H1 (cell line): ENCODE results near the gene PTH2R. TPM values are rescaled to one million over a fixed set of nuclear protein-coding genes. Genes with fewer than 3 reads are reported as not detected.

Experiments
- CTCF ChIA-PET: fragments of 300-600 bp; sonication (Branson Sonifier 250); formaldehyde crosslinking; loops from one replicate; lab custom pipeline; 2021; ENCODE audit not compliant: partially characterized antibody; lab: Charles Lee
- POLR2A ChIA-PET: fragments of 300-600 bp; sonication (Branson Sonifier 250); formaldehyde crosslinking; loops from one replicate; lab custom pipeline; 2021; ENCODE audit warnings: inconsistent platforms; ENCODE audit not compliant: partially characterized antibody; lab: Charles Lee
- DNase-seq, 2 experiments: peaks; one replicate each; pipeline versions ENCODE4 v3.0.0 to v3.0.0-alpha.2; 2010 to 2022; ENCODE audit warnings: low spot score in 2 of 2, low read depth in 1 of 2, mixed read lengths in 1 of 2
- FAIRE-seq: peaks from 2 replicates; lab custom pipeline; 2011; peaks lifted over from hg19 to GRCh38; lab: Jason Lieb, UNC
- H2AFZ ChIP-seq: 2 replicates; pipeline ENCODE4 v1.8.1; 2012; ENCODE audit warnings: low read length, inconsistent platforms
- H2AK5ac ChIP-seq: 2 replicates; pipeline ENCODE4 v1.6.1; 2013; ENCODE audit warnings: low read depth, low read length
- H2BK120ac ChIP-seq: replicated peaks from 2 replicates; pipeline ENCODE3; 2013; ENCODE audit warnings: low read depth, low read length, inconsistent platforms
- H2BK12ac ChIP-seq: 2 replicates; pipeline ENCODE4 v1.6.1; 2013; ENCODE audit warnings: low read depth, low read length
- H2BK15ac ChIP-seq: 2 replicates; pipeline ENCODE4 v1.6.1; 2013; ENCODE audit warnings: low read length
- H2BK20ac ChIP-seq: 2 replicates; pipeline ENCODE4 v1.6.1; 2013; ENCODE audit warnings: low read length
- H2BK5ac ChIP-seq: 2 replicates; pipeline ENCODE4 v1.6.1; 2013; ENCODE audit warnings: low read depth, low read length
- H3K14ac ChIP-seq: 2 replicates; pipeline ENCODE4 v1.6.1; 2013; ENCODE audit warnings: inconsistent platforms; ENCODE audit not compliant: insufficient read length
- H3K18ac ChIP-seq: 2 replicates; pipeline ENCODE4 v1.6.1; 2013; ENCODE audit warnings: low read length; ENCODE audit errors: extremely low read depth
- H3K23ac ChIP-seq: 2 replicates; pipeline ENCODE4 v1.6.1; 2013; ENCODE audit warnings: inconsistent platforms; ENCODE audit not compliant: insufficient read length
- H3K23me2 ChIP-seq: 2 replicates; pipeline ENCODE4 v1.6.1; 2013; ENCODE audit warnings: low read depth, low read length
- H3K27ac ChIP-seq: 2 replicates; pipeline ENCODE4 v1.6.1; 2011; ENCODE audit warnings: low read depth, low read length, inconsistent platforms
- H3K27me3 ChIP-seq, 4 experiments: replicated peaks in 1 of 4; 1 replicate in 1 of 4; 2 replicates in 3 of 4; pipeline versions ENCODE4 v1.6.1 to v1.8.1; 2011 to 2013; ENCODE audit warnings: low read length in 3 of 4, mild to moderate bottlenecking in 3 of 4, inconsistent platforms in 2 of 4, mixed read lengths in 2 of 4, moderate library complexity in 1 of 4; ENCODE audit not compliant: control insufficient read depth in 3 of 4, insufficient read depth in 3 of 4; ENCODE audit errors: extremely low read depth in 1 of 4
- H3K36me3 ChIP-seq, 4 experiments: 2 replicates each; pipeline versions ENCODE4 v1.6.1 to v1.8.1; 2011 to 2013; ENCODE audit warnings: mild to moderate bottlenecking in 4 of 4, low read length in 3 of 4, moderate library complexity in 2 of 4, control low read depth in 1 of 4, inconsistent platforms in 1 of 4; ENCODE audit not compliant: insufficient read depth in 4 of 4, control insufficient read depth in 2 of 4
- H3K4ac ChIP-seq: replicated peaks from 2 replicates; pipeline ENCODE3; 2013; ENCODE audit warnings: low read length, low read depth, mixed read lengths, inconsistent platforms; ENCODE audit not compliant: insufficient read length
- H3K4me1 ChIP-seq, 4 experiments: replicated peaks in 1 of 4; 1 replicate in 1 of 4; 2 replicates in 3 of 4; pipeline versions ENCODE4 v1.6.1 to v1.8.1; 2011 to 2013; ENCODE audit warnings: low read length in 3 of 4, inconsistent platforms in 2 of 4, mixed read lengths in 1 of 4; ENCODE audit not compliant: insufficient read depth in 4 of 4, control insufficient read depth in 3 of 4
- H3K4me2 ChIP-seq, 2 experiments: 2 replicates each; pipeline versions ENCODE4 v1.6.1 to v1.8.1; 2011 to 2013; ENCODE audit warnings: low read depth in 2 of 2, low read length in 2 of 2, control low read depth in 1 of 2, inconsistent platforms in 1 of 2, mild to moderate bottlenecking in 1 of 2; ENCODE audit not compliant: insufficient read depth in 1 of 2
- H3K4me3 ChIP-seq, 4 experiments: fragments of 200-600, 300-600 bp in 1 of 4; sonication (generic), shearing (Covaris generic), sonication (Bioruptor Twin) in 1 of 4; 2 replicates each; pipeline versions ENCODE4 v1.5.1 to v1.8.1; 2011 to 2016; ENCODE audit warnings: low read length in 4 of 4, low read depth in 3 of 4, control low read depth in 2 of 4, inconsistent platforms in 2 of 4, mild to moderate bottlenecking in 2 of 4, mixed read lengths in 1 of 4, moderate library complexity in 1 of 4; ENCODE audit not compliant: insufficient read depth in 2 of 4; ENCODE audit errors: extremely low read depth in 1 of 4
- H3K56ac ChIP-seq: replicated peaks from 2 replicates; pipeline ENCODE3; 2013; ENCODE audit warnings: low read depth, mild to moderate bottlenecking, mixed read lengths, low read length, inconsistent platforms; ENCODE audit not compliant: insufficient read length
- H3K79me1 ChIP-seq: 2 replicates; pipeline ENCODE4 v1.6.1; 2013; ENCODE audit warnings: low read depth, low read length, control low read depth
- H3K79me2 ChIP-seq, 2 experiments: 2 replicates each; pipeline versions ENCODE4 v1.6.1 to v1.8.1; 2012 to 2013; ENCODE audit warnings: low read length in 2 of 2, mild to moderate bottlenecking in 2 of 2, inconsistent platforms in 1 of 2; ENCODE audit not compliant: insufficient read depth in 2 of 2, control insufficient read depth in 1 of 2
- H3K9ac ChIP-seq, 4 experiments: replicated peaks in 1 of 4; 1 replicate in 1 of 4; 2 replicates in 3 of 4; pipeline versions ENCODE4 v1.6.1 to v1.8.1; 2011 to 2013; ENCODE audit warnings: low read depth in 3 of 4, low read length in 3 of 4, control low read depth in 2 of 4, mild to moderate bottlenecking in 2 of 4, moderate library complexity in 2 of 4, inconsistent platforms in 1 of 4; ENCODE audit errors: extremely low read depth in 1 of 4
- H3K9me3 ChIP-seq, 2 experiments: 2 replicates each; pipeline versions ENCODE4 v1.6.1 to v1.8.1; 2012 to 2013; ENCODE audit warnings: mild to moderate bottlenecking in 2 of 2, moderate library complexity in 2 of 2, control low read depth in 1 of 2, inconsistent platforms in 1 of 2, low read depth in 1 of 2, low read length in 1 of 2, mixed read lengths in 1 of 2; ENCODE audit not compliant: insufficient read depth in 2 of 2
- H4K20me1 ChIP-seq, 2 experiments: replicated peaks in 1 of 2; 2 replicates each; pipeline versions ENCODE3 to v1.8.1; 2011 to 2013; ENCODE audit warnings: inconsistent platforms in 2 of 2, low read length in 2 of 2, mild to moderate bottlenecking in 1 of 2; ENCODE audit not compliant: insufficient read depth in 2 of 2, control insufficient read depth in 1 of 2
- H4K5ac ChIP-seq: 2 replicates; pipeline ENCODE4 v1.6.1; 2013; ENCODE audit warnings: low read length, low read depth, mixed read lengths, inconsistent platforms; ENCODE audit not compliant: insufficient read length
- H4K8ac ChIP-seq: 2 replicates; pipeline ENCODE4 v1.8.0; 2013; ENCODE audit warnings: mild to moderate bottlenecking, moderate library complexity, low read length, inconsistent platforms; ENCODE audit not compliant: insufficient read depth; ENCODE audit errors: extremely low read depth
- H4K91ac ChIP-seq: replicated peaks from 2 replicates; pipeline ENCODE3; 2013; ENCODE audit warnings: low read length, mixed read lengths, inconsistent platforms; ENCODE audit not compliant: insufficient read length
- CEBPB ChIP-seq: IDR thresholded peaks from 2 replicates; pipeline ENCODE4 v1.6.1; 2012; ENCODE audit warnings: low read depth, low read length
- CTCF ChIP-seq, 3 experiments: IDR thresholded peaks; 1 replicate in 2 of 3; 2 replicates in 1 of 3; pipeline versions ENCODE4 v1.5.1 to v1.6.1; 2011; ENCODE audit warnings: low read length in 3 of 3, mild to moderate bottlenecking in 3 of 3, inconsistent platforms in 2 of 3, low read depth in 1 of 3, moderate library complexity in 1 of 3; ENCODE audit not compliant: insufficient read depth in 1 of 3; ENCODE audit errors: control extremely low read depth in 1 of 3
- RAD21 ChIP-seq, 2 experiments: IDR thresholded peaks in 1 of 2; conservative IDR thresholded peaks in 1 of 2; 2 replicates each; pipeline ENCODE4 v1.6.1; 2011; ENCODE audit warnings: low read depth in 2 of 2, low read length in 2 of 2, improper control_type of control experiment in 1 of 2, inconsistent platforms in 1 of 2, mild to moderate bottlenecking in 1 of 2, moderate library complexity in 1 of 2
- RBBP5 ChIP-seq: IDR thresholded peaks from 2 replicates; pipeline ENCODE4 v1.7.1; 2012; ENCODE audit warnings: low read depth, mild to moderate bottlenecking, inconsistent platforms, low read length, moderate library complexity, borderline replicate concordance
- WGBS, 2 experiments: shearing (Covaris generic) in 1 of 2; methylation state at CpG; one replicate each; pipeline versions ENCODE4 v1.1.6 to v1.1.7; 2013 to 2015; ENCODE audit warnings: low lambda C conversion rate in 2 of 2, mixed read lengths in 2 of 2, inconsistent platforms in 1 of 2, low coverage in 1 of 2, missing lambda C conversion rate in 1 of 2; ENCODE audit not compliant: insufficient replicate concordance in 2 of 2, insufficient coverage in 1 of 2, insufficient read length in 1 of 2; ENCODE audit errors: extremely low coverage in 1 of 2, missing lambda C conversion rate in 1 of 2; 5-methylcytosine and 5-hydroxymethylcytosine counted together
- polyA plus RNA-seq, 7 experiments: library from polyadenylated mRNA; depleted of rRNA in 3 of 7; stranded (reverse) in 5 of 7; unstranded in 2 of 7; fragments of >200 nt in 5 of 7; fragments of 200-250 nt in 2 of 7; gene quantifications; 1 replicate in 5 of 7; 2 replicates in 1 of 7; 4 replicates in 1 of 7; pipeline versions ENCODE4 v1.2.1 to v1.2.3, GENCODE V29; 2011 to 2013; ENCODE audit warnings: missing spikeins in 2 of 7, mixed read lengths in 2 of 7
- total RNA-seq: library from RNA; stranded (reverse); fragmentation: NEBNext Ultra II Directional; extraction: Animal tissue kit (Norgen Biotek cat#: 25700); gene quantifications from 2 replicates; pipeline ENCODE4 v1.2.1, GENCODE V29; 2021

PTH2R gene
- total and polyA plus RNA-seq, 2 of the 8 experiments (the other 6 are each of a cell fraction or from before 2014, with no cell fraction given): 0.19 to 0.38 TPM

GRCh38 chr2:208392300-208392699 is 14.3 kb upstream of the PTH2R start:
- Histone ChIP-seq H3K4ac (no peak overlapping the region), H3K56ac (no peak overlapping the region), H2BK12ac (no peak overlapping the region), H2BK120ac (no peak overlapping the region), H2BK15ac (no peak overlapping the region), H3K27me3 (no peaks in the 10 kb centered on the region), H3K9me3 (peaks cover 11 to 17% of the 10 kb centered on the region in 2 experiments), H3K4me3 (no peak overlapping the region), H2BK5ac (no peak overlapping the region), H4K5ac (no peak overlapping the region), H3K9ac (no peak overlapping the region), H2AK5ac (no peak overlapping the region), H3K27ac (no peak overlapping the region), H3K14ac (no peak overlapping the region), H3K23ac (no peak overlapping the region), H3K36me3 (no peaks in the 10 kb centered on the region; a peak in 1 of 8 replicates), H2BK20ac (no peak overlapping the region), H4K91ac (no peak overlapping the region), H4K20me1 (no peaks in the 10 kb centered on the region), H3K4me1 (no peaks in the 10 kb centered on the region), H3K79me2 (no peaks in the 10 kb centered on the region), H3K18ac (no peak overlapping the region), H3K79me1 (no peaks in the 10 kb centered on the region), H3K23me2 (no peaks in the 10 kb centered on the region), H2AFZ (no peak overlapping the region), H4K8ac (no peak overlapping the region), H3K4me2 (no peak overlapping the region)
- no peak for FAIRE-seq
- WGBS, 2 experiments: 85% methylated on average over 3 of the region's 3 CpGs; no CpG with 5 or more reads in 1 of the 2 experiments
- TF ChIP-seq RAD21 (IDR thresholded peaks at IDR 0.05 in 1 of 2, conservative IDR thresholded peaks at IDR 0.05 in 1 of 2; ENCODE audit: low read depth in 2 of 2, low read length in 2 of 2) (no peak), CEBPB (no peak), CTCF (IDR thresholded peaks at IDR 0.05; ENCODE audit: control extremely low read depth in 1 of 3, insufficient read depth in 1 of 3, low read depth in 1 of 3, low read length in 3 of 3) (peak in 1 of 3 experiments; percentile 22; a peak in 1 of 4 replicates), RBBP5 (no peak)
- ChIA-PET POLR2A (no interaction called here), CTCF (interaction anchor here (0.6 to 2.2 kb wide), 7 partner anchors 12 to 815 kb away, joined by 3 to 12 read pairs (median 4); partner anchors contain the start of gene PTH2R)
- no peak for DNase-seq
